ENCODE measurements around the gene PRR20A. TPM values are rescaled to one million over a fixed set of nuclear protein-coding genes. Genes with fewer than 3 reads are reported as not detected.
"Not testable (repeated sequence)": the region's sequence is repeated elsewhere in the genome, so short reads cannot be mapped to it uniquely, and the experiment has no call there.

The PRR20A gene
- total and polyA plus RNA-seq, 2 donors (not counting 3 experiments of a cell fraction or from before 2014, with no cell fraction given) = not detected

DNA sequence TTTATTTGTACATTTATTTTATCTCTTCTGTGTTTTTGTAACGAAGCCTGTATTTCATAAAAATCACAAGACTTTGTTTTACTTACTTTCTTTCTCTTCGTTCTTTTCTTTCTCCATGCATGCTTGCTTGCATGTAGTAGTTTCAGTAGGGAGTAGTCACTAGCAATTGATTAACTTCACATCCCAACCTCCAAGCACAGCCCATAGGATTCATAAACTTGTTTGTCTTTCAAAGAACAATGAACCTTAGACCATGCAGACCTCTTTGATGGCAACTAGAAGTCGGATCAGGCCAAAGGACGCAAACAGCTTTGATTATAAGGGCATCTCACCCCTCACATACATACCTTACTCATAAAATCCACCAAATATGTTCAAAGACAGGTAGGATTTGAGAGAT, 3.1 kb upstream of the PRR20A start:
- Histone ChIP-seq H3K9me3 (replicated peaks; ENCODE audit: control insufficient read depth, insufficient read depth, low read length) (no peaks in the 10 kb centered on the region), H2AFZ (ENCODE audit: low read depth, low read length) (no peak overlapping the region), H3K27me3 (ENCODE audit: control insufficient read depth in 2 of 2, insufficient read depth in 2 of 2, low read length in 2 of 2) (no peaks in the 10 kb centered on the region), H3K4me2 (ENCODE audit: insufficient read depth, low read length) (no peak overlapping the region), H4K20me1 (replicated peaks; ENCODE audit: control insufficient read depth, extremely low read depth, insufficient read depth, low read length) (no peaks in the 10 kb centered on the region), H3K27ac (ENCODE audit: insufficient read depth, low read depth, low read length) (no peak overlapping the region), H3K9ac (replicated peaks; ENCODE audit: extremely low read depth, insufficient read depth, low read length) (no peak overlapping the region), H3K4me3 (replicated peaks in 1 of 3; ENCODE audit: insufficient read depth in 1 of 3, low read depth in 1 of 3, low read length in 3 of 3) (no peak overlapping the region), H3K36me3 (ENCODE audit: control insufficient read depth in 2 of 2, extremely low read depth in 1 of 2, insufficient read depth in 2 of 2, low read length in 2 of 2) (no peaks in the 10 kb centered on the region), H3K79me2 (ENCODE audit: control insufficient read depth, insufficient read depth, low read length) (no peaks in the 10 kb centered on the region), H3K9me1 (replicated peaks; ENCODE audit: control insufficient read depth, extremely low read depth, insufficient read depth, low read length) (no peaks in the 10 kb centered on the region), H3K4me1 (ENCODE audit: control insufficient read depth, extremely low read depth, insufficient read depth, low read length) (no peaks in the 10 kb centered on the region)
- DNase-seq (ENCODE audit: low read depth, low spot score) (no peak), FAIRE-seq (no peak)
- ChIA-PET POLR2A (no interaction called here), CTCF (no interaction called here)
- no TSS peak for BruUV-seq (replicated peaks)
- dilution Hi-C loops (cut with MboI; ENCODE audit: extremely low pct_ligation_motif_present, low sequenced_read_pairs) = no loop called here
- intact Hi-C loops (cut with micrococcal nuclease) = no loop called here
- no peak for TF ChIP-seq GATA2 (IDR thresholded peaks at IDR 0.05; ENCODE audit: insufficient read depth, insufficient read length, low read depth, low read length)

DNA sequence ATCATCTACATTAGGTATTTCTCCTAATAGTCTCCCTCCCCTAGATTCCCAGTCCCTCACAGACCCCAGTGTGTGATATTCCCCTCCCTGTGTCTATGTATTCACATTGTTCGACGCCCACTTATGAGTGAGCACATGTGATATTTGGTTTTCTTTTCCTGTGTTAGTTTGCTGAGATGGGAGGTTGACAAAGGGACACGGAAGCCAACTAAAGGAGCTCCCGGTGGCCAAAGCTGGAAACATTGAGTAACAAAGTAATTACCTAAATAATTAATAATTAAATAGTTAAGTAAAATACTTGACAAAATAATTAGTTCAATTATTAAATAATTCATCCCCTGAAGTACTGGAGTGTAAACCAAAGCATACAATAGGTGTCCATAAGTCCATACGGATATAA, 1.7 kb upstream of the PRR20A start:
- no TSS peak for BruUV-seq (replicated peaks)
- Histone ChIP-seq H3K27ac (ENCODE audit: insufficient read depth, low read depth, low read length) (no peak overlapping the region), H3K9me1 (replicated peaks; ENCODE audit: control insufficient read depth, extremely low read depth, insufficient read depth, low read length) (no peaks in the 10 kb centered on the region), H3K4me2 (ENCODE audit: insufficient read depth, low read length) (no peak overlapping the region), H3K79me2 (ENCODE audit: control insufficient read depth, insufficient read depth, low read length) (no peaks in the 10 kb centered on the region), H4K20me1 (replicated peaks; ENCODE audit: control insufficient read depth, extremely low read depth, insufficient read depth, low read length) (no peaks in the 10 kb centered on the region), H3K9ac (replicated peaks; ENCODE audit: extremely low read depth, insufficient read depth, low read length) (no peak overlapping the region), H3K9me3 (replicated peaks; ENCODE audit: control insufficient read depth, insufficient read depth, low read length) (no peaks in the 10 kb centered on the region), H3K27me3 (ENCODE audit: control insufficient read depth in 2 of 2, insufficient read depth in 2 of 2, low read length in 2 of 2) (no peaks in the 10 kb centered on the region), H2AFZ (ENCODE audit: low read depth, low read length) (no peak overlapping the region), H3K36me3 (ENCODE audit: control insufficient read depth in 2 of 2, extremely low read depth in 1 of 2, insufficient read depth in 2 of 2, low read length in 2 of 2) (no peaks in the 10 kb centered on the region), H3K4me3 (replicated peaks in 1 of 3; ENCODE audit: insufficient read depth in 1 of 3, low read depth in 1 of 3, low read length in 3 of 3) (no peak overlapping the region), H3K4me1 (ENCODE audit: control insufficient read depth, extremely low read depth, insufficient read depth, low read length) (no peaks in the 10 kb centered on the region)
- FAIRE-seq = no peak
- DNase-seq (ENCODE audit: low read depth, low spot score) = no peak
- ChIA-PET CTCF (no interaction called here), POLR2A (no interaction called here)
- TF ChIP-seq EZH2 (IDR thresholded peaks at IDR 0.05; ENCODE audit: borderline replicate concordance, low read depth, low read length, severe bottlenecking) (no peak), MYC (IDR thresholded peaks at IDR 0.05; ENCODE audit: low read depth, low read length) (no peak), POLR2A (IDR thresholded peaks at IDR 0.05; ENCODE audit: low read depth, low read length) (no peak), POLR2AphosphoS5 (IDR thresholded peaks at IDR 0.05; ENCODE audit: insufficient read depth, low read depth, low read length) (no peak), JUN (IDR thresholded peaks at IDR 0.05; ENCODE audit: borderline replicate concordance, insufficient read depth, insufficient read length, low read depth) (no peak)
- TF ChIP-seq, protein P1, sequence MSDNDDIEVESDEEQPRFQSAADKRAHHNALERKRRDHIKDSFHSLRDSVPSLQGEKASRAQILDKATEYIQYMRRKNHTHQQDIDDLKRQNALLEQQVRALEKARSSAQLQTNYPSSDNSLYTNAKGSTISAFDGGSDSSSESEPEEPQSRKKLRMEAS (IDR thresholded peaks at IDR 0.05; ENCODE audit: insufficient read depth, insufficient read length) = no peak
- intact Hi-C loops (cut with micrococcal nuclease) = no loop called here
- dilution Hi-C loops (cut with MboI; ENCODE audit: extremely low pct_ligation_motif_present, low sequenced_read_pairs) = no loop called here

DNA sequence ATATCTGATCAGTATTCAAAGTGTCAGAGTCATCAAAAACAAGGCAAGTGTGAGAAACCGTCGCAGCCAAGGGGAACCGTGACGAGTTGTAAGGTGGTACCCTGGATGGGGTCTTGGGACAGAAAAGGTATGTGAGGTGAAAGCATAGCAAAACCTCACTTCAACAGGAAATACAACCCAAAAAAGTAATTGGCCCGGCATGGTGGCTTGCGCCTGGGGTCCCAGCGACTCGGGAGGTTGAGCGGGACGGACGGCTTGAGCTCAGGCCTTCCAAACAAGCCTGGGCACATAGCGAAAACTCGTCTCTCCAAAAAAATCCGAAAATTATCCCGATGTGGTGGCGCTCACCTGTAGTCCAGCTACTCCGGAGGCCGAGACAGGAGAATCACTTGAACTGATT, 937 bp upstream of the PRR20A start:
- DNase-seq (ENCODE audit: low read depth, low spot score); POLR2A ChIA-PET; H3K4me1 ChIP-seq (ENCODE audit: control insufficient read depth, extremely low read depth, insufficient read depth, low read length); dilution Hi-C loops (cut with MboI; ENCODE audit: extremely low pct_ligation_motif_present, low sequenced_read_pairs); H3K9me3 ChIP-seq (replicated peaks; ENCODE audit: control insufficient read depth, insufficient read depth, low read length); H4K20me1 ChIP-seq (replicated peaks; ENCODE audit: control insufficient read depth, extremely low read depth, insufficient read depth, low read length); H3K36me3 ChIP-seq (ENCODE audit: control insufficient read depth in 2 of 2, extremely low read depth in 1 of 2, insufficient read depth in 2 of 2, low read length in 2 of 2); BruUV-seq (replicated peaks); FAIRE-seq; CTCF ChIA-PET; H3K4me3 ChIP-seq (replicated peaks in 1 of 3; ENCODE audit: insufficient read depth in 1 of 3, low read depth in 1 of 3, low read length in 3 of 3); H3K79me2 ChIP-seq (ENCODE audit: control insufficient read depth, insufficient read depth, low read length); H3K27ac ChIP-seq (ENCODE audit: insufficient read depth, low read depth, low read length); H2AFZ ChIP-seq (ENCODE audit: low read depth, low read length); H3K9ac ChIP-seq (replicated peaks; ENCODE audit: extremely low read depth, insufficient read depth, low read length); H3K9me1 ChIP-seq (replicated peaks; ENCODE audit: control insufficient read depth, extremely low read depth, insufficient read depth, low read length); H3K27me3 ChIP-seq (ENCODE audit: control insufficient read depth in 2 of 2, insufficient read depth in 2 of 2, low read length in 2 of 2); intact Hi-C loops (cut with micrococcal nuclease); H3K4me2 ChIP-seq (ENCODE audit: insufficient read depth, low read length): not testable (repeated sequence)

Measured in endothelial cell of umbilical vein (primary cell).